HG03060 (cell line): Measurements from ENCODE around the gene TPM2.
"Not testable (repeated sequence)": the region's sequence is repeated elsewhere in the genome, so short reads cannot be mapped to it uniquely, and the experiment has no call there.

ENCODE experiments used
- ATAC-seq: cut with Tn5 transposase; IDR thresholded peaks from one replicate; pipeline ENCODE4 v1.9.1; 2021; ENCODE audit warnings: low read depth, moderate number of reproducible peaks; ENCODE audit not compliant: unreplicated experiment

Gene TPM2

GRCh38 chr9:35637427-35637955, 52.2 kb downstream of the TPM2 start:
- ATAC-seq, result not testable (repeated sequence)

GRCh38 chr9:35636877-35637246, 52.9 kb downstream of the TPM2 start:
- ATAC-seq, result not testable (repeated sequence)

DNA sequence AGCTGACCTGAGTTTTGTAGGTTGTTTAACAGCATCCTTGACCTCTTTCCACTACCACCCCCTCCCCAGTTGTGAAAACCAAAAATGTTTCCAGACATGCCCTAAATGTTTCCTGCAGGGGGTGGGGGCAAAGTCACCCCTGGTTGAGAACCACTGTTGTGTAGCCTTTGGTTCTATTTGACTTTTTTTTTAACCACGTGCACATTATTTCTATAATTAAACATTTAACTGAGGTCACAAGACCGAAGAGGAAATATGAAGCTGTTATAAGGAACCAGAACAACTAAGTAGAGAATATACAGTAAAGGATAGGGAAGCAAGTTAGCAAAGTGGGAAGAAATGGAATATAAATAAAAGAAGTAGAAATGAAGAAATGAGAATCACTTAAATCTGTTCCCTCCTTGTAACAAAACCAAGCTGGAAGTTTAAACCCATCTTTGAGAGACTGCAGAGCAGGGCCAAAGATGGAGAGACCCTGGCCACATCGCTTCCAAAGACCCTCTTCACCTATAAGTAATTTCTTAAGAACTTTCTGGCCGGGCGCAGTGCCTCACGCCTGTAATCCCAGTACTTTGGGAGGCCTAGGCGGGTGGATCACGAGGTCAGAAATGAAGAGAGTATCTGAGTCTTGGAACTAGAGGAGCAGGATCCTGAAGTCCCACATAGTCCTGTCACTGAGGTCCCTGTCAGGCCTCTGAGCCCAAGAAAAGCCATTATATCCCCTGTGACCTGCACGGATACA, 53.4 kb downstream of the TPM2 start:
- ATAC-seq, result no peak

DNA sequence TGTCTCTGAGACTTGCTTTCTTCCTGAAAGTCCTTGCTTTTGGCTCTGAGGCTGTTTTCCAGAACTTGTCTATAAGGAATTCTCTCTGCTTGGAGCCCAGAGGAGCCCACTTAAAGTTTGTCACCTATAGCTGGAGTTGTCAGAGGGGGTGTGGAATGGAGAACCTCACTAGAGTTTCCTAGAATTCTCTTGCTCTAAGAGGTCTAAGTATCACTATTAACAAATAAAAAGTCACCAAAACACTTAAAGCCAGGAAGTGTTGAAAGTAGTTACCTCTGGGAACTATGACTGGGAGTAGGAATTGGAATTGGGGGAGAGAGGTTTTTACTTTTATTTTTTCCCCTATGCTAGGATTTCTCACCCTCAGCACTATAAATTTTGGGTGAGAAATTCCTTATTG, 54.0 kb downstream of the TPM2 start:
- no peak for ATAC-seq
